Measurements from ENCODE around the gene GRIK4. TPM values are rescaled to one million over a fixed set of nuclear protein-coding genes. Genes with fewer than 3 reads are reported as not detected.

GRIK4 gene
- total RNA-seq, 1 donor from 2014 or later, result 4.3 TPM

DNA sequence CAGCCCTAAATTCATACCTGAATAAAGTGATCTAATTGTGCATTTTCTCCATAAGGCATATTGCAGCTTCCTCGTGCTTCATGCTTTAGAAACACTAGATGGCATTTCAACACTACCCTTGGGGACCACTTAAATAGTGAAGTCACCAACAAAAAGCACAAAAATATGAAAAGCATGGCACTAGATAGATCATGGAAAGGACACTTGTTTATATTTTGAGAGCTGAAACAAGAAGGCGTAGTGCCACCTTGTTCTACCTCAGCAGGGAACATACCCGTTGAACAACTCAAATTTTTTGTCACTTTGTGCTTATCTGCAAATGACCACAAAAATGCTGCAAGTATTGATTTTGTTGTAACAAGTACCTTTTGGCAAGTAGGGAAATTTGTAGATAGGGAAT lies 521.0 kb downstream of the GRIK4 start:
- Histone ChIP-seq H3K36me3 (no peaks in the 10 kb centered on the region), H3K4me1 (peaks cover 3% of the 10 kb centered on the region), H3K9me3 (no peaks in the 10 kb centered on the region), H3K27me3 (no peaks in the 10 kb centered on the region), H3K27ac (no peak overlapping the region), H3K4me3 (no peak overlapping the region)
- ATAC-seq (peak; percentile 93), DNase-seq (no peak)
- TF ChIP-seq, protein P1, sequence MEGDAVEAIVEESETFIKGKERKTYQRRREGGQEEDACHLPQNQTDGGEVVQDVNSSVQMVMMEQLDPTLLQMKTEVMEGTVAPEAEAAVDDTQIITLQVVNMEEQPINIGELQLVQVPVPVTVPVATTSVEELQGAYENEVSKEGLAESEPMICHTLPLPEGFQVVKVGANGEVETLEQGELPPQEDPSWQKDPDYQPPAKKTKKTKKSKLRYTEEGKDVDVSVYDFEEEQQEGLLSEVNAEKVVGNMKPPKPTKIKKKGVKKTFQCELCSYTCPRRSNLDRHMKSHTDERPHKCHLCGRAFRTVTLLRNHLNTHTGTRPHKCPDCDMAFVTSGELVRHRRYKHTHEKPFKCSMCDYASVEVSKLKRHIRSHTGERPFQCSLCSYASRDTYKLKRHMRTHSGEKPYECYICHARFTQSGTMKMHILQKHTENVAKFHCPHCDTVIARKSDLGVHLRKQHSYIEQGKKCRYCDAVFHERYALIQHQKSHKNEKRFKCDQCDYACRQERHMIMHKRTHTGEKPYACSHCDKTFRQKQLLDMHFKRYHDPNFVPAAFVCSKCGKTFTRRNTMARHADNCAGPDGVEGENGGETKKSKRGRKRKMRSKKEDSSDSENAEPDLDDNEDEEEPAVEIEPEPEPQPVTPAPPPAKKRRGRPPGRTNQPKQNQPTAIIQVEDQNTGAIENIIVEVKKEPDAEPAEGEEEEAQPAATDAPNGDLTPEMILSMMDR (IDR thresholded peaks at IDR 0.05), result peak; percentile 21
- intact Hi-C loops (cut with DNase I), result no loop called here

DNA sequence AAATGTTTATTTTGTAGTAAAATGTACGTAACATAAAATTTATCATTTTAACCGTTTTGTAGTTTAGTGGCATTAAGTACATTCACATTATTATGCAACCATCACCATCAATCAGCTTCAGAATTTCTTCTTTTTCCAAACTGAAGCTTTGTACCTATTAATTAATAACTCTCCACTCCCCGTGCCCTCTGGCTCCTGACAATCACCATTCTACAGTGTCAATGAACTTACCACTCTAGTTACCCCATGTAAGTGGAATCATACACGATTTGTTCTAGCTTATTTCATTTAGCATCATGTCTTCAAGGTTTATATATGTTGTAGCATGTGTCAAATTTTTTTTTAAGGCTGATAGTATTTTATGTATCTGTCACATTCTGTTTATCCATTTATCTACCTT lies 522.1 kb downstream of the GRIK4 start:
- intact Hi-C loops (cut with DNase I), result no loop called here
- Histone ChIP-seq H3K27ac (no peak overlapping the region), H3K9me3 (no peaks in the 10 kb centered on the region), H3K4me1 (peaks cover 3% of the 10 kb centered on the region), H3K4me3 (no peak overlapping the region), H3K27me3 (no peaks in the 10 kb centered on the region), H3K36me3 (no peaks in the 10 kb centered on the region)
- TF ChIP-seq, protein P1 (IDR thresholded peaks at IDR 0.05), result no peak
- DNase-seq, result no peak
- ATAC-seq, result no peak

DNA sequence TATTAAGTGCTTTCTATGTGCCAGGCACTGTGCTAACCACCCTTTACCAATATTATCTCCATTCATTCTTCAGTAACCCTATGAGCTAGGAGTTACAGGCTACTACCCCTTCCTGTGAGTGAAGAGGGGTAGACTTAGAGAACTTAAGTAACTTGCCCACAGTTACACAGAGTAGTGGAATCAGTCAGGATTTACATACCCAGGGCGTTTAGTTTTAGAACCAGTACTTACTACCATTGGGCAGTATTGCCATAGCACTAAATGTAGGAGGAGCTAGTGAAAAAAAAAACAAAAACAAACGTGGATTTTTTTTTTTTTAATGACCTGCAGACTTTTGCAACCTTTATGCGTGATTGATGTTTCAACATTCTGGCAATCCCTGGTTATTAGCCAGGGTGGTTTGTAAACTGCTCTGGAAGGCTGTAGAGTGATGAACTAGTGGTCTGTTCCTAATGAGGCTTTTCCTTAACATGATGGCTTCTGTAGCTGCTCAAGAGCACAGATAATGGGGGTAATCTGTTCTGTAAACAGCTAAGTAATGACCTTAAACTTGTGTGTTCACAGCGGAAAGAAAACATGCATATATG lies 523.7 kb downstream of the GRIK4 start:
- peaks cover 2% of the 10 kb centered on the region for H3K4me1 ChIP-seq
- no peaks in the 10 kb centered on the region for H3K9me3 ChIP-seq
- H3K36me3 ChIP-seq, result no peaks in the 10 kb centered on the region
- no peak overlapping the region for H3K4me3 ChIP-seq
- TF ChIP-seq, protein P1 (IDR thresholded peaks at IDR 0.05), result no peak
- H3K27ac ChIP-seq, result no peak overlapping the region
- no peak for DNase-seq
- intact Hi-C loops (cut with DNase I), result no loop called here
- H3K27me3 ChIP-seq, result no peaks in the 10 kb centered on the region
- no peak for ATAC-seq

DNA sequence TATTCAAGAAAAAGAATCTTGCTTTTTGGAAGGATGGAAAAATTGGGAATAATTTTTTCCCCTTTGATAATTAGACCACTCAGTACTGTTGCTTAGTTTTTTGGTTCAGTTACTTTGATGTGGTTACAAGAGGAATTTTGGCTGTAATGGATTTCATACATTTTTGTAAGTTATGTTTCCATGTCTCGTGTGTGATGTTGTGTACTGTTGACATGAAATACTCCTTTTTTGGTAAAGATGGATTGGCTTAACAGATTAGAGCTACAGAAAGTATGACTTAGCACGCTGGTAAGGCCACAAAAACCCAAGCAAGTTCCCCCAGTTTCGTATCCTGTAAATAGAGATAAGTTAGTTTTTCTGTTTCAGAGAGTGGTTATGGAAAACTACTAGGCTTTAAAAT lies 524.2 kb downstream of the GRIK4 start:
- no peak for ATAC-seq
- TF ChIP-seq, protein P1 (IDR thresholded peaks at IDR 0.05), result no peak
- no peaks in the 10 kb centered on the region for H3K36me3 ChIP-seq
- H3K9me3 ChIP-seq, result no peaks in the 10 kb centered on the region
- DNase-seq, result no peak
- peaks cover 4% of the 10 kb centered on the region for H3K4me1 ChIP-seq
- no peak overlapping the region for H3K4me3 ChIP-seq
- H3K27me3 ChIP-seq, result no peaks in the 10 kb centered on the region
- intact Hi-C loops (cut with DNase I), result no loop called here
- no peak overlapping the region for H3K27ac ChIP-seq

DNA sequence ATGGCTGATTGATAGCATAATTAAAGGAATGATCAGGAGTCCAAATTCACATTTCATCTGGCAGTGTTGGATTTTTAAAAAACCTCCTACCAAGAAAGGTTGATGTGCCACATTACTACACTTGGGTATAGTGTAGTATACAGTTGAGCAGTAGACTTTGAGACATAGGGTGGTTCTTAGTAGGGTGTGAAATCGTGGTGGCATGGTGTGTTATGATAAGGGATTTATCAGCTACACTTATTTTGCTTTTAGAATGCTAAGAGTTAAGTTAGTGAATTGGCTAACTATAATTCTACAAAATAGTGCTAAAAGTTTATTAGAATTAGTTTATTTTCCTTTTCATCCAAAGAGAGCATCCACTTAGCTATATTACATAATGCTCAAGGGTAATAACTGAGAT lies 525.5 kb downstream of the GRIK4 start:
- Histone ChIP-seq H3K9me3 (no peaks in the 10 kb centered on the region), H3K4me3 (no peak overlapping the region), H3K27ac (no peak overlapping the region), H3K27me3 (no peaks in the 10 kb centered on the region), H3K36me3 (no peaks in the 10 kb centered on the region), H3K4me1 (peaks cover 10% of the 10 kb centered on the region)
- TF ChIP-seq, protein P1 (IDR thresholded peaks at IDR 0.05), result no peak
- DNase-seq (no peak), ATAC-seq (no peak)
- intact Hi-C loops (cut with DNase I), result no loop called here

Other genes with a start within 250 kb of the GRIK4 start
- 4.2 TPM for gene TLCD5, start 186.4 kb upstream of the GRIK4 start, total RNA-seq
- gene ARHGEF12, start 175.3 kb upstream of the GRIK4 start, total RNA-seq, result 132 TPM

Measured in upper lobe of right lung (tissue), 1 donor.